HEK293T (cell line): ENCODE measurements around the gene CLIC4.

Source experiments
- ARNT ChIP-seq: fragments of 450-650 bp; IDR thresholded peaks from 2 replicates; pipeline ENCODE4 v1.6.1; 2017; ENCODE audit warnings: mild to moderate bottlenecking
- BHLHE40 ChIP-seq: fragments of 450-650 bp; IDR thresholded peaks from 2 replicates; pipeline ENCODE4 v1.6.1; 2016; ENCODE audit warnings: mild to moderate bottlenecking, moderate library complexity, borderline replicate concordance
- ELF4 ChIP-seq: fragments of 450-650 bp; IDR thresholded peaks from 2 replicates; pipeline ENCODE4 v1.6.1; 2017; ENCODE audit warnings: antibody characterized with exemption
- FOXK2 ChIP-seq: fragments of 450-650 bp; IDR thresholded peaks from 2 replicates; pipeline ENCODE4 v1.6.1; 2016; ENCODE audit warnings: mild to moderate bottlenecking
- FOXM1 ChIP-seq: fragments of 450-650 bp; IDR thresholded peaks from 2 replicates; pipeline ENCODE4 v1.6.1; 2017; ENCODE audit warnings: mild to moderate bottlenecking, borderline replicate concordance
- L3MBTL2 ChIP-seq: fragments of 450-650 bp; conservative IDR thresholded peaks from 2 replicates; pipeline ENCODE4 v1.6.1; 2016; ENCODE audit warnings: mild to moderate bottlenecking
- LEF1 ChIP-seq: fragments of 450-650 bp; IDR thresholded peaks from 2 replicates; pipeline ENCODE4 v1.6.1; 2017; ENCODE audit warnings: mild to moderate bottlenecking, borderline replicate concordance
- PKNOX1 ChIP-seq: fragments of 450-650 bp; IDR thresholded peaks from 2 replicates; pipeline ENCODE4 v1.6.1; 2016
- SP1 ChIP-seq: fragments of 450-650 bp; IDR thresholded peaks from 2 replicates; pipeline ENCODE4 v1.6.1; 2017
- SUZ12 ChIP-seq: fragments of 450-650 bp; IDR thresholded peaks from 2 replicates; pipeline ENCODE4 v1.6.1; 2016; ENCODE audit warnings: mild to moderate bottlenecking
- TARDBP ChIP-seq: fragments of 450-650 bp; IDR thresholded peaks from 2 replicates; pipeline ENCODE4 v1.6.1; 2016
- ZNF384 ChIP-seq: fragments of 450-650 bp; IDR thresholded peaks from 2 replicates; pipeline ENCODE4 v1.6.1; 2016

- TF ChIP-seq FOXM1 (no peak), TARDBP (no peak), BHLHE40 (no peak), SP1 (no peak), ARNT (no peak), ELF4 (no peak), ZNF384 (no peak), SUZ12 (no peak), L3MBTL2 (no peak), FOXK2 (no peak), LEF1 (no peak), PKNOX1 (no peak)
Observed at GRCh38 chr1:24875257-24875656, 130.0 kb downstream of the CLIC4 start.
